HEK293 (cell line): ENCODE measurements around the gene LEPR.

Experiments used
- KLF10 ChIP-seq: fragments of 450-650 bp; IDR thresholded peaks from 2 replicates; pipeline ENCODE4 v1.5.1; 2018; ENCODE audit warnings: missing biosample characterization, mild to moderate bottlenecking, missing genetic modification characterization
- MZF1 ChIP-seq: fragments of 450-650 bp; formaldehyde crosslinking; IDR thresholded peaks from 2 replicates; pipeline ENCODE4 v1.5.1; 2017; ENCODE audit warnings: missing biosample characterization, missing genetic modification characterization, borderline replicate concordance
- OSR2 ChIP-seq: fragments of 450-650 bp; formaldehyde crosslinking; IDR thresholded peaks from 2 replicates; pipeline ENCODE4 v1.5.1; 2016; ENCODE audit warnings: missing biosample characterization, missing genetic modification characterization
- OVOL3 ChIP-seq: fragments of 450-650 bp; formaldehyde crosslinking; IDR thresholded peaks from 2 replicates; pipeline ENCODE4 v1.5.1; 2016; ENCODE audit warnings: missing biosample characterization, missing genetic modification characterization
- SCRT1 ChIP-seq: fragments of 450-650 bp; formaldehyde crosslinking; IDR thresholded peaks from 2 replicates; pipeline ENCODE4 v1.5.1; 2016; ENCODE audit warnings: missing biosample characterization, missing genetic modification characterization, borderline replicate concordance
- SCRT2 ChIP-seq: fragments of 450-650 bp; formaldehyde crosslinking; IDR thresholded peaks from 2 replicates; pipeline ENCODE4 v1.5.1; 2016; ENCODE audit warnings: missing biosample characterization, missing genetic modification characterization
- SETDB1 ChIP-seq: IDR thresholded peaks from one replicate; pipeline ENCODE4 v1.6.1; 2017; ENCODE audit warnings: mild to moderate bottlenecking, low read length, moderate library complexity, mixed read lengths; ENCODE audit not compliant: insufficient read length
- SP7 ChIP-seq: fragments of 450-650 bp; formaldehyde crosslinking; IDR thresholded peaks from 2 replicates; pipeline ENCODE4 v1.5.1; 2016; ENCODE audit warnings: missing biosample characterization, missing genetic modification characterization
- ZBTB17 ChIP-seq: fragments of 450-650 bp; formaldehyde crosslinking; IDR thresholded peaks from 2 replicates; pipeline ENCODE4 v1.5.1; 2016; ENCODE audit warnings: missing biosample characterization, missing genetic modification characterization
- ZBTB48 ChIP-seq: fragments of 450-650 bp; formaldehyde crosslinking; IDR thresholded peaks from 2 replicates; pipeline ENCODE4 v1.5.1; 2016; ENCODE audit warnings: missing biosample characterization, missing genetic modification characterization
- ZBTB7A ChIP-seq: fragments of 450-650 bp; formaldehyde crosslinking; IDR thresholded peaks from 2 replicates; pipeline ENCODE4 v1.5.1; 2016; ENCODE audit warnings: low read depth, missing biosample characterization, missing genetic modification characterization
- ZFHX2 ChIP-seq: fragments of 450-650 bp; formaldehyde crosslinking; conservative IDR thresholded peaks from 2 replicates; pipeline ENCODE4 v1.5.1; 2016; ENCODE audit warnings: missing biosample characterization, missing genetic modification characterization
- ZNF140 ChIP-seq: fragments of 450-650 bp; formaldehyde crosslinking; IDR thresholded peaks from 2 replicates; pipeline ENCODE4 v1.5.1; 2016; ENCODE audit warnings: missing biosample characterization, missing genetic modification characterization
- ZNF146 ChIP-seq: fragments of 450-650 bp; formaldehyde crosslinking; IDR thresholded peaks from 2 replicates; pipeline ENCODE4 v1.5.1; 2016; ENCODE audit warnings: missing biosample characterization, missing genetic modification characterization
- ZNF155 ChIP-seq: fragments of 450-650 bp; formaldehyde crosslinking; IDR thresholded peaks from 2 replicates; pipeline ENCODE4 v1.5.1; 2016; ENCODE audit warnings: missing biosample characterization, missing genetic modification characterization
- ZNF169 ChIP-seq: fragments of 450-650 bp; formaldehyde crosslinking; IDR thresholded peaks from 2 replicates; pipeline ENCODE4 v1.5.1; 2016; ENCODE audit warnings: missing biosample characterization, missing genetic modification characterization
- ZNF221 ChIP-seq: fragments of 450-650 bp; formaldehyde crosslinking; IDR thresholded peaks from 2 replicates; pipeline ENCODE4 v1.5.1; 2017; ENCODE audit warnings: missing biosample characterization, missing genetic modification characterization, borderline replicate concordance
- ZNF24 ChIP-seq: fragments of 450-650 bp; formaldehyde crosslinking; IDR thresholded peaks from 2 replicates; pipeline ENCODE4 v1.5.1; 2016; ENCODE audit warnings: missing biosample characterization, missing genetic modification characterization
- ZNF335 ChIP-seq: fragments of 450-650 bp; formaldehyde crosslinking; conservative IDR thresholded peaks from 2 replicates; pipeline ENCODE4 v1.5.1; 2016; ENCODE audit warnings: missing biosample characterization, missing genetic modification characterization
- ZNF624 ChIP-seq: fragments of 450-650 bp; formaldehyde crosslinking; IDR thresholded peaks from 2 replicates; pipeline ENCODE4 v1.5.1; 2017; ENCODE audit warnings: missing biosample characterization, missing genetic modification characterization
- ZNF660 ChIP-seq: fragments of 450-650 bp; IDR thresholded peaks from 2 replicates; pipeline ENCODE4 v1.5.1; 2018; ENCODE audit warnings: missing biosample characterization, mild to moderate bottlenecking, missing genetic modification characterization
- ZNF707 ChIP-seq: fragments of 450-650 bp; formaldehyde crosslinking; IDR thresholded peaks from 2 replicates; pipeline ENCODE4 v1.5.1; 2016; ENCODE audit warnings: missing biosample characterization, missing genetic modification characterization
- ZNF76 ChIP-seq: fragments of 450-650 bp; formaldehyde crosslinking; IDR thresholded peaks from 2 replicates; pipeline ENCODE4; 2016; ENCODE audit warnings: low read depth, missing biosample characterization, missing genetic modification characterization, borderline replicate concordance
- ZNF776 ChIP-seq: fragments of 450-650 bp; formaldehyde crosslinking; IDR thresholded peaks from 2 replicates; pipeline ENCODE4 v1.5.0; 2017; ENCODE audit warnings: missing biosample characterization, missing genetic modification characterization, borderline replicate concordance
- TF ChIP-seq, protein P1 (sequence below): fragments of 450-650 bp; formaldehyde crosslinking; IDR thresholded peaks from 2 replicates; pipeline ENCODE4 v1.5.1; 2016; ENCODE audit warnings: missing biosample characterization, missing genetic modification characterization
- TF ChIP-seq, protein P2 (sequence below): fragments of 450-650 bp; formaldehyde crosslinking; IDR thresholded peaks from 2 replicates; pipeline ENCODE4 v1.5.1; 2016; ENCODE audit warnings: missing biosample characterization, missing genetic modification characterization
- TF ChIP-seq, protein P3 (sequence below): fragments of 450-650 bp; formaldehyde crosslinking; IDR thresholded peaks from 2 replicates; pipeline ENCODE4 v1.5.1; 2016; ENCODE audit warnings: missing biosample characterization, missing genetic modification characterization
- TF ChIP-seq, protein P4 (sequence below): fragments of 450-650 bp; formaldehyde crosslinking; IDR thresholded peaks from 2 replicates; pipeline ENCODE4 v1.5.1; 2016; ENCODE audit warnings: missing biosample characterization, missing genetic modification characterization
- TF ChIP-seq, protein P5 (sequence below): fragments of 450-650 bp; formaldehyde crosslinking; IDR thresholded peaks from 2 replicates; pipeline ENCODE4 v1.5.1; 2016; ENCODE audit warnings: missing biosample characterization, missing genetic modification characterization

Gene LEPR

DNA sequence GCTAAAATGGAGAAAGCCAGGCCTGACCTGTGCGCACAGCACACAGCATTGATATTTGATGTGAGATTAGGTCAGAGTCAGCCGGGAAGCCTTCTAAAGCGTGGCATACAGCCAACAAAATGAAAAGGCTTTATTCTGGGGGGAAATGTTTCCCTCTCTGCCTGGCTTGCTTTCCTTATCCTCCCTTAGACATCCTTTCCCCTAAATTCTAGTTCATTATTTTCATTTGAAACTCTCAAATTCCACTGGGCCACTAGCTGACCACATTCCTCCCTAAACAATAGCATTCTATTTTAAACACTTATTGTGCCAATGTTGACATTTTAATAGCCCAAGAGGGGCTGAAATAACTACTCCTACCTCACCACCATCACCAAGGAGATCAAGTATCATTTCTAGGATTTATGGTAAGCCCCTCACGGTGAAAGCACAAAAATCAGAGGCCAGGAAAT lies 49.4 kb downstream of the LEPR start (continued):
- TF ChIP-seq, protein P1, sequence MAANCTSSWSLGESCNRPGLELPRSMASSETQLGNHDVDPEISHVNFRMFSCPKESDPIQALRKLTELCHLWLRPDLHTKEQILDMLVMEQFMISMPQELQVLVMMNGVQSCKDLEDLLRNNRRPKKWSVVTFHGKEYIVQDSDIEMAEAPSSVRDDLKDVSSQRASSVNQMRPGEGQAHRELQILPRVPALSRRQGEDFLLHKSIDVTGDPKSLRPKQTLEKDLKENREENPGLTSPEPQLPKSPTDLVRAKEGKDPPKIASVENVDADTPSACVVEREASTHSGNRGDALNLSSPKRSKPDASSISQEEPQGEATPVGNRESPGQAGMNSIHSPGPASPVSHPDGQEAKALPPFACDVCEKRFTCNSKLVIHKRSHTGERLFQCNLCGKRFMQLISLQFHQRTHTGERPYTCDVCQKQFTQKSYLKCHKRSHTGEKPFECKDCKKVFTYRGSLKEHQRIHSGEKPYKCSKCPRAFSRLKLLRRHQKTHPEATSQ, result no peak
- TF ChIP-seq ZBTB17 (tag by site-specific recombination), result peak; percentile 87
- no peak for TF ChIP-seq ZNF221 (tag by site-specific recombination)
- TF ChIP-seq SP7 (tag by site-specific recombination), result peak; percentile 93
- TF ChIP-seq ZNF624 (tag by site-specific recombination), result no peak
- no peak for TF ChIP-seq SCRT1 (tag by site-specific recombination)
- TF ChIP-seq ZNF776, result no peak
- TF ChIP-seq, protein P2, sequence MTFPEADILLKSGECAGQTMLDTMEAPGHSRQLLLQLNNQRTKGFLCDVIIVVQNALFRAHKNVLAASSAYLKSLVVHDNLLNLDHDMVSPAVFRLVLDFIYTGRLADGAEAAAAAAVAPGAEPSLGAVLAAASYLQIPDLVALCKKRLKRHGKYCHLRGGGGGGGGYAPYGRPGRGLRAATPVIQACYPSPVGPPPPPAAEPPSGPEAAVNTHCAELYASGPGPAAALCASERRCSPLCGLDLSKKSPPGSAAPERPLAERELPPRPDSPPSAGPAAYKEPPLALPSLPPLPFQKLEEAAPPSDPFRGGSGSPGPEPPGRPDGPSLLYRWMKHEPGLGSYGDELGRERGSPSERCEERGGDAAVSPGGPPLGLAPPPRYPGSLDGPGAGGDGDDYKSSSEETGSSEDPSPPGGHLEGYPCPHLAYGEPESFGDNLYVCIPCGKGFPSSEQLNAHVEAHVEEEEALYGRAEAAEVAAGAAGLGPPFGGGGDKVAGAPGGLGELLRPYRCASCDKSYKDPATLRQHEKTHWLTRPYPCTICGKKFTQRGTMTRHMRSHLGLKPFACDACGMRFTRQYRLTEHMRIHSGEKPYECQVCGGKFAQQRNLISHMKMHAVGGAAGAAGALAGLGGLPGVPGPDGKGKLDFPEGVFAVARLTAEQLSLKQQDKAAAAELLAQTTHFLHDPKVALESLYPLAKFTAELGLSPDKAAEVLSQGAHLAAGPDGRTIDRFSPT (tag by site-specific recombination), result no peak
- no peak for TF ChIP-seq ZNF169 (tag by site-specific recombination)
- TF ChIP-seq ZNF707, result no peak
- TF ChIP-seq SCRT2 (tag by site-specific recombination), result no peak
- TF ChIP-seq, protein P3, sequence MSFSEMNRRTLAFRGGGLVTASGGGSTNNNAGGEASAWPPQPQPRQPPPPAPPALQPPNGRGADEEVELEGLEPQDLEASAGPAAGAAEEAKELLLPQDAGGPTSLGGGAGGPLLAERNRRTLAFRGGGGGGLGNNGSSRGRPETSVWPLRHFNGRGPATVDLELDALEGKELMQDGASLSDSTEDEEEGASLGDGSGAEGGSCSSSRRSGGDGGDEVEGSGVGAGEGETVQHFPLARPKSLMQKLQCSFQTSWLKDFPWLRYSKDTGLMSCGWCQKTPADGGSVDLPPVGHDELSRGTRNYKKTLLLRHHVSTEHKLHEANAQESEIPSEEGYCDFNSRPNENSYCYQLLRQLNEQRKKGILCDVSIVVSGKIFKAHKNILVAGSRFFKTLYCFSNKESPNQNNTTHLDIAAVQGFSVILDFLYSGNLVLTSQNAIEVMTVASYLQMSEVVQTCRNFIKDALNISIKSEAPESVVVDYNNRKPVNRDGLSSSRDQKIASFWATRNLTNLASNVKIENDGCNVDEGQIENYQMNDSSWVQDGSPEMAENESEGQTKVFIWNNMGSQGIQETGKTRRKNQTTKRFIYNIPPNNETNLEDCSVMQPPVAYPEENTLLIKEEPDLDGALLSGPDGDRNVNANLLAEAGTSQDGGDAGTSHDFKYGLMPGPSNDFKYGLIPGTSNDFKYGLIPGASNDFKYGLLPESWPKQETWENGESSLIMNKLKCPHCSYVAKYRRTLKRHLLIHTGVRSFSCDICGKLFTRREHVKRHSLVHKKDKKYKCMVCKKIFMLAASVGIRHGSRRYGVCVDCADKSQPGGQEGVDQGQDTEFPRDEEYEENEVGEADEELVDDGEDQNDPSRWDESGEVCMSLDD (tag by site-specific recombination), result no peak
- TF ChIP-seq ZNF335, result peak; percentile 55
- peak; percentile 58 for TF ChIP-seq ZNF660 (tag by site-specific recombination)
- TF ChIP-seq MZF1 (tag by site-specific recombination), result no peak; the same call in 1 of the 2 replicates
- no peak for TF ChIP-seq ZNF155
- no peak for TF ChIP-seq ZNF140 (tag by site-specific recombination)
- peak; percentile 73; the same call in 1 of the 2 replicates for TF ChIP-seq ZBTB48 (tag by site-specific recombination)
- peak; percentile 98 for TF ChIP-seq OSR2 (tag by site-specific recombination)
- no peak for TF ChIP-seq ZBTB7A
- TF ChIP-seq SETDB1, result no peak
- TF ChIP-seq, protein P4, sequence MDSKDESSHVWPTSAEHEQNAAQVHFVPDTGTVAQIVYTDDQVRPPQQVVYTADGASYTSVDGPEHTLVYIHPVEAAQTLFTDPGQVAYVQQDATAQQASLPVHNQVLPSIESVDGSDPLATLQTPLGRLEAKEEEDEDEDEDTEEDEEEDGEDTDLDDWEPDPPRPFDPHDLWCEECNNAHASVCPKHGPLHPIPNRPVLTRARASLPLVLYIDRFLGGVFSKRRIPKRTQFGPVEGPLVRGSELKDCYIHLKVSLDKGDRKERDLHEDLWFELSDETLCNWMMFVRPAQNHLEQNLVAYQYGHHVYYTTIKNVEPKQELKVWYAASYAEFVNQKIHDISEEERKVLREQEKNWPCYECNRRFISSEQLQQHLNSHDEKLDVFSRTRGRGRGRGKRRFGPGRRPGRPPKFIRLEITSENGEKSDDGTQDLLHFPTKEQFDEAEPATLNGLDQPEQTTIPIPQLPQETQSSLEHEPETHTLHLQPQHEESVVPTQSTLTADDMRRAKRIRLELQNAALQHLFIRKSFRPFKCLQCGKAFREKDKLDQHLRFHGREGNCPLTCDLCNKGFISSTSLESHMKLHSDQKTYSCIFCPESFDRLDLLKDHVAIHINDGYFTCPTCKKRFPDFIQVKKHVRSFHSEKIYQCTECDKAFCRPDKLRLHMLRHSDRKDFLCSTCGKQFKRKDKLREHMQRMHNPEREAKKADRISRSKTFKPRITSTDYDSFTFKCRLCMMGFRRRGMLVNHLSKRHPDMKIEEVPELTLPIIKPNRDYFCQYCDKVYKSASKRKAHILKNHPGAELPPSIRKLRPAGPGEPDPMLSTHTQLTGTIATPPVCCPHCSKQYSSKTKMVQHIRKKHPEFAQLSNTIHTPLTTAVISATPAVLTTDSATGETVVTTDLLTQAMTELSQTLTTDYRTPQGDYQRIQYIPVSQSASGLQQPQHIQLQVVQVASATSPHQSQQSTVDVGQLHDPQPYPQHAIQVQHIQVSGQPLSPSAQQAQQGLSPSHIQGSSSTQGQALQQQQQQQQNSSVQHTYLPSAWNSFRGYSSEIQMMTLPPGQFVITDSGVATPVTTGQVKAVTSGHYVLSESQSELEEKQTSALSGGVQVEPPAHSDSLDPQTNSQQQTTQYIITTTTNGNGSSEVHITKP (tag by site-specific recombination), result peak; percentile 78
- peak; percentile 90; the same call in 1 of the 2 replicates for TF ChIP-seq OVOL3 (tag by site-specific recombination)
- no peak for TF ChIP-seq ZNF76 (tag by site-specific recombination)
- 0 out of 2 replicates have a peak, but pooled peaks have one; percentile 13 for TF ChIP-seq ZNF146 (tag by site-specific recombination)
- peak; percentile 83; the same call in 1 of the 2 replicates for TF ChIP-seq ZNF24 (tag by site-specific recombination)
- TF ChIP-seq KLF10 (tag by site-specific recombination), result peak; percentile 67
- TF ChIP-seq, protein P5, sequence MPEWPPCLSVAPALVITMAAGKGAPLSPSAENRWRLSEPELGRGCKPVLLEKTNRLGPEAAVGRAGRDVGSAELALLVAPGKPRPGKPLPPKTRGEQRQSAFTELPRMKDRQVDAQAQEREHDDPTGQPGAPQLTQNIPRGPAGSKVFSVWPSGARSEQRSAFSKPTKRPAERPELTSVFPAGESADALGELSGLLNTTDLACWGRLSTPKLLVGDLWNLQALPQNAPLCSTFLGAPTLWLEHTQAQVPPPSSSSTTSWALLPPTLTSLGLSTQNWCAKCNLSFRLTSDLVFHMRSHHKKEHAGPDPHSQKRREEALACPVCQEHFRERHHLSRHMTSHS, result 0 out of 2 replicates have a peak, but pooled peaks have one; percentile 30
- TF ChIP-seq ZFHX2 (tag by site-specific recombination), result peak; percentile 22; the same call in 1 of the 2 replicates
